ENCODE data around the gene JTB.
A peak's percentile ranks its signal among the peaks of the same experiment; 100 is the strongest.

The JTB gene

DNA sequence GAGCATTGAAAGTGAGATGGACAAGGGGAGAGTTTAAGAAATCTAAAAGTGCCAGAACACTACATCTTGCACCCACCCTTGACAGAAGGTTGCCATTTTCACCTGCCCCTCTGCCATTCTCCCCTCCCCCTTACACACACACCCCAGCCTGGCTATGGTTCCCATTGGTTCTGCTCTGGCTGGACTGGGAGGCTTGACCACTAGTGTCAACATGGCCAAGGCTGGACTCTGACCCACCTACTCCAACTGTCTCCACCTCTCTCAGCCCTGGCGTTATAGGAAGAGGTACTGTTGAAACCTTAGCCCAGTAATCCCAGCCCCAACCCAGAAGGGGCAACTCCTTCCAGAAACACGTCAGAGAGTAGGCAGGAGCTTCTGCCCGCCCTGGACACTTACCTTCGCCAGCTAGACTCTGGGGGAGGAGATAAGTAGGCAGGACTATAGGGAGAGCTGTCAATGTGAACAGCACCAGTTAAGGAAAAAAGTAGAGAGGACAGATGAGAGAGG is 23.6 kb downstream of the JTB start:
- no peak for TF ChIP-seq GATA1 (IDR thresholded peaks at IDR 0.05; ENCODE audit: low read depth, low read length)
- TF ChIP-seq POLR2A (IDR thresholded peaks at IDR 0.05; ENCODE audit: low read length), result no peak
- DNase-seq, result no peak

DNA sequence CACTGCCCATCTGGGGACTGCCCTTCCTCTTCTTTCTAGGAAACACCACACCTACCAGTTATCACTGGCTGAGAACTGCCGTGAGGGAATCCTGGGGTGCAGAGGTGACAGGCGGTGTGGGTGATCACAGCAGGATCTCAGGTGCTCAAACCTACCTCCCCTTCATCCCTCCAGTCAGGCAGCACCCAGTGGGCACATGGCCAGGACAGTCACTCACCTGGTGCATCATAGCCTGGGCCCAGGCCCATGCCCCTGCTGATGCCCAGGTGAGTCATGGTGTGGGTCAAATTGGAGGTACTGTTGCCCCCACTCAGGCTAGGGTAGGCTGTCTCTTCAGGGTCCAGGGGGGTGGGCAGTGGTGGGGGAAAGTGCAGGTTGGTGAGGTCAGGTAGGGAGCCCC is 25.7 kb downstream of the JTB start:
- no peak for DNase-seq
- no peak for TF ChIP-seq POLR2A (IDR thresholded peaks at IDR 0.05; ENCODE audit: low read length)
- TF ChIP-seq GATA1 (IDR thresholded peaks at IDR 0.05; ENCODE audit: low read depth, low read length), result no peak

DNA sequence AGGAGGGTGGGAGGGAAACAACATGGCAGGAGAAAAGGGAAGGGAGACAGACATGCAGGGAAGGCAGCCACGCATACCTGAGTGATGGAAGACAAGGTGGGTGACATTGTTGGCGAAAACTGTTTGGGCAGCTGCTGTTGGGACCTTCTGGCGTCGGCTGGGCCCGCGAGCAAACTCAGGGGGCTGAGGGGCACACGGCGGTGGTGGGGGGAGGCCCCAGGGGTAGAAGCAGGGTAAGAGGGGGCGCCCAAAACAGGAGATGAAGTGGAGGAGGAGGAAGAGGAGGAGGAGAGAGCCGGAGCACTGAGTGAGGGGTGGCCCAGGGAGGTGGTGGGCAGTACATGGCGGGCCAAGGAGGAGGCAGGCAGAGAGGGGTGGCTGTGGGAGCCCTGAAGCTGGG is 26.3 kb downstream of the JTB start:
- DNase-seq, result no peak
- TF ChIP-seq GATA1 (IDR thresholded peaks at IDR 0.05; ENCODE audit: low read depth, low read length) (no peak), POLR2A (IDR thresholded peaks at IDR 0.05; ENCODE audit: low read length) (no peak)

DNA sequence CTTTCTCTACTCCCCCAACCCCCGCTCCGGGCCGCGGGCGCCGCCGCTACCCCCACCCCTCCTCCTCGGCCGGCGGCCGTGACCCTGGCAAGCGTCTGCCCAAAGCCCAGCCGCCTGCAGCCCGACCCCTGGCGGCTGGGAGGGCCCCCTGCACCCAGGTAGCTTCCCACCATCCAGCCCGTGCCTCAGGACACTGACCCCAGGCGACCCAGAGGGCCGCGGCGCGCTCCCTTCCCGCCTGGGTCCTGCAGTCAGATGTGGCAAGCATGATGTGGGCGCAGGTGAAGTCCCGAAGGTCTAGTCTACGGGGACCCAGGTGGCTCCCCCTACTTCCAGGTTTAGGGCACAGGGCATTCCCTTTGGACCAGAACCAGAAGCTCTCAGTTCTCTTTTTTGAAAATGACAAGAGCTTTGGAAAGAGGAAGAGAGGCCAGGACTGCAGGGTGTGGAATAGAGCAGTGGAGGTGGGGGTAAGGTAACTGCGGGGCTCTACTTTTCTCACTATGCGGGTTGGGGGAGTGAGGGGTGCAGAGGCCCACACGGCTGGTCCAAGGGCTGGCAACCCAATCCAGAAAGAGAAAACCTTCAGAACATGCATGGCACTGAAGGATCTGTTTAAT is 30.7 kb downstream of the JTB start, which contains the start of gene DENND4B:
Gene DENND4B, minus strand, starts transcription at position 97 of the 620 bp plus-strand sequence. CDS start 2,344 bp downstream, outside the sequence.
- DNase-seq, result peak; percentile 87 to 92
- TF ChIP-seq GATA1 (IDR thresholded peaks at IDR 0.05; ENCODE audit: low read depth, low read length) (no peak), POLR2A (IDR thresholded peaks at IDR 0.05; ENCODE audit: low read length) (no peak)

DNA sequence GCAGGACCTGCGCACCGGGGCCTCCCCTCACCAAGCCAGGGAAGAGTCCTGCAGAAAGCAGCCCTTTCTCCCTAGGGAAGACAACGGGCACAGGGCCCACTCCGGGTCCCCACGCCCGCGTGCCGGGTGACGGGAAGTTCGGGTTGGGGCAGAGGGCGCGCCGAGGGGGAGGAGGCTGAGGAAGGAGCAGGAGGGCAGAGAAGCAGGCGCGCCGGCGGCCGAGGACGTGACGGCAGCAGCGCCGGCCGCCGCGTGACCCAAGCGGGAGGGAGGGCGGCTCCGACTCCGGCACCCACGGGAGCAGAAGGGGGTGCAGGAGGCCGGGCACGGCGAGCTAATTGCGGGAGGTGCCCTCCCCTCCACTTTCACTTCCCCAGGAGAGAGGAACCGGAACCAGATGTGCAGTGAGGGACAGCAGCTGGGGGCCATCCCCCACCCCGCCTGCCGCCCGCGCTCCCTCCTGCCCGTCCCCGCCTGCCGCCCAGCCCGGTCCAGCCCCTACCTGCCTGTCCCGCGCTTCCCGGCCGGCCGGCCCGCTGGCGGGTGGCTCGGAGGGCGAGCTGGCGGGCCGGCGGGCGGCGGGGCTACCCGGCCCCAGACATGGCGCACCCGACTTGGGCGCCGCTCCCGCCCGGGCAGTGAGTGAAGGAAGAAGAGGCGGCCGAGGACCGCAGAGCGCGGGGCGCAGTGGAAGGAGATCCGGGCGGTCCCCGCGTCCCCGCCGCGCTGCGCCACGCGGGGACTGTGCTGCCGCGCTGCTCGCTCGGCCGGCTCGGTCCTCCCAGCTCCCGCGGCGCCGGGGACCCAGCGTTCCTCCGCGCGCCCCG is 31.5 kb downstream of the JTB start:
- TF ChIP-seq GATA1 (IDR thresholded peaks at IDR 0.05; ENCODE audit: low read depth, low read length) (no peak), POLR2A (IDR thresholded peaks at IDR 0.05; ENCODE audit: low read length) (peak; percentile 39)
- DNase-seq, result peak; percentile 74 to 85

DNA sequence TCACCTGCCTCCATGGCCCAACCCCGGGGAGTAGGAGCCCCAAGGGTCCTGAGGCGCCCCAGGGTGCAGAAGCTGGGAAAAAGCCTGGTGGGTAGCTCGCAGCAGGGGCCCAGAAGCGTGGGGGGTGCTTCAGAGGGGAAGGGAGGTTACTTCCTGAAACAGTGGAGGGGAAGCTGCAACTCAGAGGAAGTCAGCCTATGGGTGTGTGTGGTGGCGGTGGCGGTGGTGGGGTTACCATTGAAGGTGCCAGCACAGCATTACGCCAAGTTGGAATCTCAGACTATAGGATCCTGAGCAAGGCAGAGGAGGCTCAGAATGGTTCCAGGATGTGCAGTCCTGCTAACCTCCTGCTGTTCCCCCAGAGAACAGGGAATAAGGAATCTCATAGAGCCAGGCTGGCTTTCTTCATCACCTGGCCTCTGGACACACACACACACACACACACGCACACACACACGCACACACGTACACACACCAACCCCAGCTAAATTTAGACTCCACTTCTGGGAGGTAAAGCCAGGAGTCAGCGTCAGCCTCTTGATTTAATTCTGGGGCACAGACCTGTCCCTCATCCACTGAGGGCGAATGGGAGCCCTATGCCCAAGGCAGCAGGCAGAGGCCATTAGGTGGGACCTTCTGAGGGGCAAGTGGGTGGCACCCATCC is 32.2 kb downstream of the JTB start:
- DNase-seq, result peak; percentile 51 to 52
- TF ChIP-seq GATA1 (IDR thresholded peaks at IDR 0.05; ENCODE audit: low read depth, low read length) (no peak), POLR2A (IDR thresholded peaks at IDR 0.05; ENCODE audit: low read length) (no peak)

DNA sequence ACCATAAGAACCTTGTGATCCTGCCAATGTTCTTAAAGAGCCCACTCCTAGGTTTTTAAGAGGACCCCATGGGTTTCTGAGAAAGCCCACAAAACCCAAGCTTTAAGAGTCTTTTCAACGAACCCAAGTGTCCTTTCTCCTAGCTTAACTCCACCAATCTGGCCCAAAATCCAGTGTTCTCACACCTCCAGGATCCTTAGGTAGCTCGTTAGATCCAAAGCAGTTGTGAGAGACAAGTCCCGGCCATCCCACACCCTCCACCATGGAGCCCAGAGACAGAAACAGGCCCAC is 32.7 kb downstream of the JTB start:
- no peak for DNase-seq
- TF ChIP-seq POLR2A (IDR thresholded peaks at IDR 0.05; ENCODE audit: low read length) (no peak), GATA1 (IDR thresholded peaks at IDR 0.05; ENCODE audit: low read depth, low read length) (no peak)

DNA sequence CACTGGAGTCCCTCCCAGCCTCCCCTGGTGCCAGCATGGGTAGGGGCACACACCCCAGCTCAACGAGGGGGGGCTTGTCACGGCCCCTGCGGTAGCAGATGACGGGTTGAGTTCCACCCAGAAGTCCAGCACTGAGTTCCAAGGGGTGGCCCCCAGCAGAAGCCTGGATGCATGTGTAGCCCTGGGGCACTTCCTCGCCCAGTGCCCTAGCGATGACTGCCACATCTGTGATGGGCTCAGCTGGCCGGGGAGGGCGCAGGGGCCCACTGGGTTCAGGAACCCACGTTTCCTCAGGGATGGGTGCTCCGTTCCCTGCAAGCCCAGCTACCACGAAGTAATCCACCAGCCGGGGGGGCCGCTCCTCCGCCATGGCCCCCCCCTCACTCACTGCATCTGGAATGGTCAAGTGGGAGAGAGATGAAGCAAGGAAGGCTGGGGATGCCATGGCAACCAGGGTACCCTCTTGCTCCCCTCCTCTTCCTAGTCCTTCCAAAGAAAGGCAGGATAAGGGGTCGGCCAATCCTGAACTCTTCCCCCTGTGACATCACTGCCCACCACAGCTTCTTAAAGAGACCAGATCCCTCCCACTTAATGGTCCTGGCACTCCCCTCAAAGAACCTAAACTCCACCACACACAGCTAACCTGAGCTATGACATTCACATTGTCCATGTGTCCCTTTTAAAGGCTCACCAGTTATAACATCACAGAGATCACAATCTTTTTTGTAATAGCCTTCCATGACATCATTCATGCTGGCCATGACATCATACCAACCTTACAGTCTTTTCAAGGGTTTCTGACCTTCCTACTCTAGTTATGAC is 33.3 kb downstream of the JTB start:
- TF ChIP-seq GATA1 (IDR thresholded peaks at IDR 0.05; ENCODE audit: low read depth, low read length) (no peak), POLR2A (IDR thresholded peaks at IDR 0.05; ENCODE audit: low read length) (no peak)
- peak; percentile 42 to 47 for DNase-seq

DNA sequence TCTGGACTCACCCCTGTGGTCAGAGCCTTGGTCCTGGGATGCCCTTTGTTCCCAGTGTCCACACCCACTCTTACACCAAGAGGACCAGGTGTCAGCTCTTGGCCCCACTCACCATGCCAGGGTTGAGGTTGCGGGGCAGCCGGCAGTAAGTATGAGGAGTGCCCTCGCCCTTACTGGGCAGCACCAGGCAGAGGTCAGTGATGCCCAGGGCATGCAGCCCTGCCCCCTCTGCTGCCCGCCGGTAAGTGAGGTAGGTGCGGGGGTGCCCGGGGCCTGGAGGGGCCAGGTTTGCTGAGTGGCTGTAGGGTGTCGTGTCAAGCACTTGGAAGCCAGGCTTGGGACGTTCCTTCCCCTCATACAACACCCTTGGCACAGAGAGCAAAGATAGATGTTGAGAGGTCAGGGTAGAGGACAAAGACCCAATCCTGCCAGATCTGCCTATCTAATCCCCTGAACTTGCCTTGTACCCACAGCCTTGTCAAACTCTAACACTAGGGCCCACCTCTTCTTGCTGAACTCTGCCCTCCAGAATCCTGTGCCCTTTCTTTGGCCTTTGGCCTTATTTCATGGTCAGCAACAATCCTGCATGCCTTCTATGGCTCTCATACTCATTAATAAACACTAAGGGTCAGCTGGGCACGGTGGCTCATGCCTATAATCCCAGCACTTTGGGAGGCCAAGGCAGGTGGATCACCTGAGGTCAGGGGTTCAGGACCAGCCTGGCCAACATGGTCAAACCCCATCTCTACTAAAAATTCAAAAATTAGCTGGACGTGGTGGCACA is 34.5 kb downstream of the JTB start:
- no peak for TF ChIP-seq POLR2A (IDR thresholded peaks at IDR 0.05; ENCODE audit: low read length)
- no peak for TF ChIP-seq GATA1 (IDR thresholded peaks at IDR 0.05; ENCODE audit: low read depth, low read length)
- no peak for DNase-seq

DNA sequence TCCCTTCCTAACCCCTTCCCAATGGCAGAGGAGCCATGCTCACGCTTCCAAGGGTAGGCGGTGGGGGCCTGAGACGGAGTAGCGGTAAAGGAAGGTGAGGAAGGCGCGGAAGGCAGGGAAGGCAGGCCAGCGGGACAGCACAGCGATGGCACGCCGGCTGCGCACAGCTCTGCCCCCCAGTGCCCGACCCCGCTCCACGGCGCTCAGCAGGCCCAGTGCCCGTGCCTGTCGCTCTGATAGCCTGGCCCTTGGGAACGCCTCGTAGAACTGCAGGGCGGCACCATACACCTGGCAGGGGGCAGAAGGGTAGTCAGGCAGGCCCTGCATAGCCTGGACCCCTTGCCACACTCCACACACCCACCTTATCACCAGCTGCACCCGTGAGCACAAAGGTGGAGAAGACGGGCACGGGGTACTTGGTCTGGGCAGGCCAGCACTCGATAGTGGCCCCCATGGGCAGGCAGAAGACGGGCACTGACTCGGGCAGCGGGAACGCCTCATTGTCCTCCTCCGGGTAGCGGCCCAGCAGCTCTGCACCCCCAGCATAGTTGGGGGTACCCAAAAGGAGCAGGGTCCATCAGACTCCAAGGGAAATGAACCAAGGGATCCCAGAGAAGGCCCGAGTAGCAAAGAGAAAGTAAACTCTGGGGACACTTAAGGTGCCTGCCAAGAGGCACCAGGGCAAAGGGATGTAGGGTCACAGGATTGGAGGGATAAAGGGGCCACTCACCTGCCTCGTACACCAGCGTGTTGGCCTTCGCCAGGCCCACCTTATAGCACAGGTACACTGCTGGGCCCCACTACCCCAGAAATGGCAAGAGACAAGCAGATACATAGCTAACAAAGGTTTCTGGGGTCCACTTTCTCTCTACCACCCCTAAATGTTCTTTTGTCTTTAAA is 35.4 kb downstream of the JTB start:
- TF ChIP-seq POLR2A (IDR thresholded peaks at IDR 0.05; ENCODE audit: low read length) (no peak), GATA1 (IDR thresholded peaks at IDR 0.05; ENCODE audit: low read depth, low read length) (no peak)

DNA sequence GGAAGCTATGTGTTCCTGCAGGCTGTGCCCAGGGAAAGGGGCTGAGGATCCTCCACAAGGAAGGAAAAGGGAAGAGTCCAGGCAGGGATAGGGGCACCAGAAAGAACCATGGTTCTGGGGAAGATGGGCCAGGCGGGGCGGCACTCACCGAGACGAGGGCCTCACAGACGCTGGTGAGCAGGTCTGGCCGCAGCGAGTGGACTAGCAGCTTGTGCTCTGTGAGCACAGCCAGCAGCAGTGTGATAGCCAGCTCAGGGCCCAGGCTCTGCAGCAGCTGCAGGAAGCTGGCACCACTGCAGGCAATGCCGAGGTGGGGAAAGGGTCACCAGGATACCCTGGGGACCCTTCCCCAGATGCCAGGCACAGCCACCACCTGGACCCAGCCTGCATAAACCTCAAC is 36.7 kb downstream of the JTB start:
- TF ChIP-seq GATA1 (IDR thresholded peaks at IDR 0.05; ENCODE audit: low read depth, low read length) (no peak), POLR2A (IDR thresholded peaks at IDR 0.05; ENCODE audit: low read length) (no peak)
- no peak for DNase-seq

More for the DNA sequence above, 35.4 kb downstream of the JTB start:
- no peak for DNase-seq

DNA sequence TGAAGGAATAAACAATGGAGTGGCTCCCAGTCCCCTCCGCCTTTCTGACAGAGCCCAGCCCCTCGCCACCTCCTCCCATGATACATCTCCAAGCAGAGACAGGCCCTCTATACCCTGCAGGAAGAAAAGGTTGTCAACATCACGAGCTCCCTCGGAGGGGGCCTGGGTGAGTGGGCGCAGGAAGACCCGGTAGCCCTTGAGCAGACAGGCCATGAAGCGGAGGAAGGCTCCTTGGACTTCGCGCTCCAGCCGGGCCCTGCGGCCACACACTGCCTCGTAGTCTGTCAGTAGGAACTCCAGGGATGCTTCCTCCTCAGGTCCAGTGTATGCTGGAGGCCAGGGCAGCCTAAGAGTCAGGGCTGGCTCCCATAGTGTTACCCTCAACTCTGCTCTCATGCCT is 38.0 kb downstream of the JTB start:
- DNase-seq, result no peak
- TF ChIP-seq POLR2A (IDR thresholded peaks at IDR 0.05; ENCODE audit: low read length), result no peak
- TF ChIP-seq GATA1 (IDR thresholded peaks at IDR 0.05; ENCODE audit: low read depth, low read length), result no peak

All from erythroblast (primary cell).